Activated CD4-positive, alpha-beta T cell treated with anti-CD3 and anti-CD28 coated beads, Interleukin-10, Interleukin-2, amounts not matched to agents 100 ng/mL and 50 ng/mL, durations not matched to agents 16 hours and 8 hours (primary cell): Measurements from ENCODE around the gene THOC6.
"Not testable (repeated sequence)": the region's sequence is repeated elsewhere in the genome, so short reads cannot be mapped to it uniquely, and the experiment has no call there.

Experiments used
- DNase-seq: peaks from one replicate; pipeline ENCODE4 v3.0.0-alpha.2; 2020

Gene THOC6

GRCh38 chr16:3075946-3076345 lies 52.1 kb downstream of the THOC6 start:
- DNase-seq, result not testable (repeated sequence)

GRCh38 chr16:3076577-3076976 lies 52.7 kb downstream of the THOC6 start:
- peak; percentile 51 for DNase-seq
